ENCODE results near the gene RASD2. TPM values are rescaled to one million over a fixed set of nuclear protein-coding genes. Genes with fewer than 3 reads are reported as not detected.

RASD2 gene
- total and polyA plus RNA-seq, 7 donors, result 2.0 to 6.1 (median 3.5) TPM

GRCh38 chr22:35531202-35531601 is 9.4 kb upstream of the RASD2 start:
- no peak for ATAC-seq
- Histone ChIP-seq H3K4me3 (no peak overlapping the region), H3K36me3 (ENCODE audit: insufficient read depth in 1 of 2, low read depth in 1 of 2) (no peaks in the 10 kb centered on the region), H3K9me3 (peaks cover 3% of the 10 kb centered on the region), H3K27ac (no peak overlapping the region), H3K4me1 (peaks cover 5% of the 10 kb centered on the region), H3K27me3 (ENCODE audit: insufficient read depth in 3 of 3, low read length in 2 of 3) (peaks cover 0 to 5% (median 0%) of the 10 kb centered on the region in 3 donors)
- 80 to 89% (median 84%) methylated on average over 6 of the region's 6 CpGs for WGBS, 3 donors
- intact Hi-C loops (cut with DNase I), result no loop called here
- TF ChIP-seq, protein P1, sequence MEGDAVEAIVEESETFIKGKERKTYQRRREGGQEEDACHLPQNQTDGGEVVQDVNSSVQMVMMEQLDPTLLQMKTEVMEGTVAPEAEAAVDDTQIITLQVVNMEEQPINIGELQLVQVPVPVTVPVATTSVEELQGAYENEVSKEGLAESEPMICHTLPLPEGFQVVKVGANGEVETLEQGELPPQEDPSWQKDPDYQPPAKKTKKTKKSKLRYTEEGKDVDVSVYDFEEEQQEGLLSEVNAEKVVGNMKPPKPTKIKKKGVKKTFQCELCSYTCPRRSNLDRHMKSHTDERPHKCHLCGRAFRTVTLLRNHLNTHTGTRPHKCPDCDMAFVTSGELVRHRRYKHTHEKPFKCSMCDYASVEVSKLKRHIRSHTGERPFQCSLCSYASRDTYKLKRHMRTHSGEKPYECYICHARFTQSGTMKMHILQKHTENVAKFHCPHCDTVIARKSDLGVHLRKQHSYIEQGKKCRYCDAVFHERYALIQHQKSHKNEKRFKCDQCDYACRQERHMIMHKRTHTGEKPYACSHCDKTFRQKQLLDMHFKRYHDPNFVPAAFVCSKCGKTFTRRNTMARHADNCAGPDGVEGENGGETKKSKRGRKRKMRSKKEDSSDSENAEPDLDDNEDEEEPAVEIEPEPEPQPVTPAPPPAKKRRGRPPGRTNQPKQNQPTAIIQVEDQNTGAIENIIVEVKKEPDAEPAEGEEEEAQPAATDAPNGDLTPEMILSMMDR (IDR thresholded peaks at IDR 0.05), result no peak
- no peak for DNase-seq

GRCh38 chr22:35531676-35532075 is 9.0 kb upstream of the RASD2 start:
- intact Hi-C loops (cut with DNase I), result no loop called here
- no peak overlapping the region for H3K4me3 ChIP-seq
- DNase-seq (no peak), ATAC-seq (no peak)
- peaks cover 3% of the 10 kb centered on the region for H3K9me3 ChIP-seq
- WGBS, 3 donors, result 12 to 30% (median 19%) methylated on average over 2 of the region's 2 CpGs
- TF ChIP-seq, protein P1 (IDR thresholded peaks at IDR 0.05), result no peak
- peaks cover 0 to 5% (median 0%) of the 10 kb centered on the region in 3 donors for H3K27me3 ChIP-seq (ENCODE audit: insufficient read depth in 3 of 3, low read length in 2 of 3)
- H3K36me3 ChIP-seq (ENCODE audit: insufficient read depth in 1 of 2, low read depth in 1 of 2), result no peaks in the 10 kb centered on the region
- no peak overlapping the region for H3K27ac ChIP-seq
- H3K4me1 ChIP-seq, result peaks cover 5% of the 10 kb centered on the region

DNA sequence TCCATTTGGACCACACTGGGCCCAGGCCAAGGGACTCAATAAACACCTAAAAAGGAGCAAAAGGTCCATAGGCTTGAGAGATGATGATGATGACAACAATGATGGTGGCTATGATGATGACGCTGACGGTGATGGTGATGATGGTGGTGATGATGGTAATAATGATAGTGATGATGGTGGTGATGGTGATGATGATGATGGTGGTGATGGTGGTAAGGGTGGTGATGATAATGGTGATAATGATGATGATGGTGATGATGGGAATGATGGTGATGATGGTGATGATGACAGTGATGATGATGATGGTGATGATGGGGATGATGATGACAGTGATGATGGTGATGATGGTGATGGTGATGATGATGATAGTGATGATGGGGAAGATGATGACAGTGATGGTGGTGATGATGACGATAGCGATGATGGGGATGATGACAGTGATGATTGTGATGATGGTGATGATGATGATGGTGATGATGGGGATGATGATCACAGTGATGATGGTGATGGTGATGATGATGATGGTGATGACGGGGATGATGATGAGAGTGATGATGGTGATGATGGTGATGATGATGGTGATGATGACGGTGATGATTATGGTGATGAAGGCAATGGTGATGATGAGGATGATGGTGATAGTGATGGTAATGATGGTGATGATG is 7.1 kb upstream of the RASD2 start:
- H3K27me3 ChIP-seq (ENCODE audit: insufficient read depth in 3 of 3, low read length in 2 of 3), result peaks cover 0 to 5% (median 0%) of the 10 kb centered on the region in 3 donors
- intact Hi-C loops (cut with DNase I), result no loop called here
- no peak overlapping the region for H3K27ac ChIP-seq
- WGBS, 3 donors, result 88 to 98% (median 98%) methylated on average over 6 of the region's 6 CpGs
- no peak for ATAC-seq
- DNase-seq, result no peak
- no peaks in the 10 kb centered on the region for H3K36me3 ChIP-seq (ENCODE audit: insufficient read depth in 1 of 2, low read depth in 1 of 2)
- TF ChIP-seq, protein P1 (IDR thresholded peaks at IDR 0.05), result no peak
- peaks cover 3% of the 10 kb centered on the region for H3K9me3 ChIP-seq
- H3K4me1 ChIP-seq, result peaks cover 5% of the 10 kb centered on the region
- H3K4me3 ChIP-seq, result no peak overlapping the region

DNA sequence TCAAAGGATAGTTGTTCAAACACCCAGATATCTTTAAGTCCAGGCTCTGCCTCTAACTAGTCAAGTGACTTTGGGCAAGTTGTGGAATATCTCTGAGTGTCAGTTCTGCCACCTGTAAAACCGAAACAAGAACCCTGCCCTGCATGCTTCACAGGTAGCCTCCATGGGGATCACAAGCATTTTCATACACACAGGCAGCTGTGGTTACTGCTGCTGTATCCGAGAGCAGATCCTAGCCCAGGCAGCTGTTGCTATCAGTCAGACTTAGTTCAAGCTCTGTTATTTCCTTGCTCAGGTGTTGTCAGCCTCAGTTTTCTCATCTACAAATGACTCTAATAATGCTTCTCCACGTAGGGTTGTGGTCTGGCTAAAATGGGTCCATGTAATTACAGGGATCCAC is 6.5 kb upstream of the RASD2 start:
- 41 to 48% (median 45%) methylated on average over 3 of the region's 3 CpGs for WGBS, 3 donors
- intact Hi-C loops (cut with DNase I), result no loop called here
- TF ChIP-seq, protein P1 (IDR thresholded peaks at IDR 0.05), result no peak

DNA sequence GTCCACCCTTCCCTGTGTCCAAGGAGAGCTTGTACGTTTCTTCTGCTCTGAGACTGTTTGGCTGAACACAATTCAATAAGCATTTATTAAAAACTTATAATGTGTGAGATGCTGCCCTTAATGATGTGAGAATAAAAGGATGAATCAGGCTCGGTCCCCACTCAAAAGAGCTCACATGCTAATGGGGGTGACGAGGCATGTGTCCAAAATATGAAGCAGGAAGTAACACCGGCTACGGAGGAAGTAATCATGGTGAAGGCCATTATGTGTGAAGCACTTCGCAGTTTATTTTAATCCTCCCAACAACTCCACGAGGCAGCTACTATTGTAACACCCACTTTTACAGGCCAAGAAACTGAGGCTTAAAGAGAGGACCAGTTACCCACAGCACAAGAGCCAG is 3.4 kb upstream of the RASD2 start:
- intact Hi-C loops (cut with DNase I), result no loop called here
- Histone ChIP-seq H3K4me1 (peaks cover 16% of the 10 kb centered on the region), H3K4me3 (no peak overlapping the region), H3K27ac (peak overlapping the region; percentile 43), H3K9me3 (no peaks in the 10 kb centered on the region), H3K36me3 (ENCODE audit: insufficient read depth in 1 of 2, low read depth in 1 of 2) (no peaks in the 10 kb centered on the region), H3K27me3 (ENCODE audit: insufficient read depth in 3 of 3, low read length in 2 of 3) (peaks cover 0 to 11% (median 0%) of the 10 kb centered on the region in 3 donors)
- DNase-seq, result no peak
- ATAC-seq, result no peak
- WGBS, 3 donors, result 48 to 52% (median 51%) methylated on average over 7 of the region's 7 CpGs
- TF ChIP-seq, protein P1 (IDR thresholded peaks at IDR 0.05), result no peak

More for the DNA sequence above, 6.5 kb upstream of the RASD2 start:
- Histone ChIP-seq H3K36me3 (ENCODE audit: insufficient read depth in 1 of 2, low read depth in 1 of 2) (no peaks in the 10 kb centered on the region), H3K27ac (no peak overlapping the region), H3K4me1 (peaks cover 5% of the 10 kb centered on the region), H3K9me3 (peaks cover 2% of the 10 kb centered on the region), H3K27me3 (ENCODE audit: insufficient read depth in 3 of 3, low read length in 2 of 3) (peaks cover 0 to 5% (median 0%) of the 10 kb centered on the region in 3 donors), H3K4me3 (no peak overlapping the region)
- ATAC-seq (no peak), DNase-seq (no peak)
